Stimulated activated CD8-positive, alpha-beta memory T cell treated with anti-CD3 and anti-CD28 coated beads, Interleukin-4, amount 100 ng/mL, for 4 hours (primary cell): ENCODE measurements around the gene KAT6B.
"Not testable (repeated sequence)": the region's sequence is repeated elsewhere in the genome, so short reads cannot be mapped to it uniquely, and the experiment has no call there.

Experiments used
- DNase-seq, 2 donors: peaks; one replicate each; pipeline ENCODE4 v3.0.0-alpha.2; 2020; ENCODE audit warnings: low read depth in 2 of 2, low spot score in 1 of 2

KAT6B gene

GRCh38 chr10:74826142-74827044, at the start of gene KAT6B:
TSS of gene KAT6B (plus strand) at chr10:74826600. CDS start at chr10:74842858, 16,258 bp downstream.
- DNase-seq: peak; percentile 99 to 100

DNA sequence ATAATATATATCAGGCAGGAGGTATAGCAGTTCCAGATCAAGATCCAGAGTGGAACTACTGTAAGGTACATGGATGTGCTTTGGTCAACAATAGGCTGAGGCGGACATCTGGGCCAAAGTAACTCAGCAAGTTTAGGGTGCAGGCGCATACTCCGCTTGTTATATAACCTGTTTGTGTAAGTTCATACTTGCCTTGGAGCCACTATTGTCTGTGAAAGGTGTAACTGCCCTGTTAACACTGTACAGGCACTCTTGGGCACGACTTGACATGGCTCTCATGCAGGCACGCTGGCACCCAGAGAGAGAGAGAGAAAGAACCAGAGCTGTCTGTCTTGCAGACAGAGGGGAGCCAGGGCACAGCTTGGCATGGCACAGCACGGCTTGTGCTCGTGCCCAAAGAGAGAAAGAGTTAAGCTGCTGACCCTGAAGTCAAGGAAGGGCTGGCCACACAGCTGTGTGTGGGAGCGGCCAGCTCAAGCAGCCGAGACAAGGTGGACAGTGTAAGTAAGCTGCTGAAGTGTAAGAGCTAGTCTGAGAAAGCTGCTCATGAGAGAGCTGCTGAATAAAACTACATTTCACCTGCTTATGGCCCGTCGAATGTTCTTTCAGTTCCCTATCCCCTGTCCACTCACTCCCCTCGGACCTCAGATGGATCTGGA, 47.8 kb upstream of the KAT6B start:
- DNase-seq: no peak

GRCh38 chr10:74781870-74782269, 44.5 kb upstream of the KAT6B start:
- not testable (repeated sequence) for DNase-seq

GRCh38 chr10:74784462-74784861, 41.9 kb upstream of the KAT6B start:
- DNase-seq: no peak

DNA sequence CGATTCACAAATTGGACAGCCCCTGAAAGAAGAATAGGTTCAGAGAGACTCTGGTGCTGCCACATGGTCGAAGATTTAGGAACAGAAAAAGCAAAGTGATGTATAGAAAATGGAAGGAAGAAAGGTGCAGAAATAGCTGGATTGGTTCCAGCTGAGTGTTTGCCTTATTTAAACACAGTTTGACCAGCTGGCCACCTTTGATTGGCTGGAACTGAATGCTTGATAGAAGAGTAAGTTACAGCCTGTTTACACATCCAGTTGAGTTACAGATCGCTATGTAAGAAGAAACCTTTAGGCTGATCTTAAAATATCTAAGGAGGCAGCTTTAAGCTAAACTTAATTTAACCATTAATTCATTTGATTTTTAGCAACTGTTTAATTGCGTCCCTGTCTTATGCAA, 40.3 kb upstream of the KAT6B start:
- DNase-seq: no peak

GRCh38 chr10:74787457-74787856, 38.9 kb upstream of the KAT6B start:
- DNase-seq: no peak

- DNase-seq: not testable (repeated sequence)
These were observed 34.4 kb upstream of the KAT6B start for GRCh38 chr10:74791979-74792378.

GRCh38 chr10:74792726-74793125, 33.7 kb upstream of the KAT6B start:
- no peak for DNase-seq

- DNase-seq: not testable (repeated sequence)
These were observed 33.2 kb upstream of the KAT6B start for GRCh38 chr10:74793240-74793639.

GRCh38 chr10:74794531-74794930, 31.9 kb upstream of the KAT6B start:
- no peak for DNase-seq

DNA sequence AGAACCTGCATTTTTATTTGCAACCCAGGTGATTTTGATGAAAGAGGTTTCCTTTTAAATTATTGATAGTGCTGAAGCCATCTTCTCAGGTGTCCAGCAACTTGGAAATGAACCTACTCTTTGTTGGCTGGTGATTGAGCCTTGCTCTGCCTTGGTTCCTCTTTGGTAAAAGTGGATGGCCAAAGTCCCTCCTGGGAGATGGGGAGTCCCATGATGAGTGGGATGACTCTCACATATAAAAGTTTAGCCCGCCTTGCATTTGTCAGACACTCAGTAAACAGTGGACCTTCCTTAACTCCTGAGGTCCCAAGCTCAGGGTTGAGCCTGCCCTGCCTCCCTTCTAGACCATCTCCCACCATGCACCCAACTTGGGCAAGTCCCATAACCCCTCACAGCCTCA, 28.9 kb upstream of the KAT6B start:
- DNase-seq: no peak

- no peak for DNase-seq
These were observed 26.6 kb upstream of the KAT6B start for GRCh38 chr10:74799721-74800221.

DNA sequence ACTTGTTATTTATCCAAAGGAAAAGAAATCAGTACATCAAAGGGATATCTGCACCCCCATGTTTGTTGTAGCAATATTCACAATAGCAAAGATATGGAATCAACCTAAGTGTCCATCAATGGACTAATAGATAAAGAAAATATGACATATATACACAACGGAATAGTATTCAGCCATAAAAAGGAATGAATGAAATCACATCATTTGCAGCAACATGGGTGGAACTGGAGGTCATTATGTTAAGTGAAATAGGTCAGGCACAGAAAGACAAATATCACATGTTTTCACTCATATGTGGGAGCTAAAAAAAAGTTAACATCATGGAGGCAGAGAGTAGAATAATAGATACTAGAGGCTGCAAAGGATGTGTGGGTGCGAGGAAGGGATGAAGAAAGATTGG, 25.0 kb upstream of the KAT6B start:
- DNase-seq: no peak

GRCh38 chr10:74808501-74808900, 17.9 kb upstream of the KAT6B start:
- no peak for DNase-seq

GRCh38 chr10:74810087-74810486, 16.3 kb upstream of the KAT6B start:
- DNase-seq: no peak

DNA sequence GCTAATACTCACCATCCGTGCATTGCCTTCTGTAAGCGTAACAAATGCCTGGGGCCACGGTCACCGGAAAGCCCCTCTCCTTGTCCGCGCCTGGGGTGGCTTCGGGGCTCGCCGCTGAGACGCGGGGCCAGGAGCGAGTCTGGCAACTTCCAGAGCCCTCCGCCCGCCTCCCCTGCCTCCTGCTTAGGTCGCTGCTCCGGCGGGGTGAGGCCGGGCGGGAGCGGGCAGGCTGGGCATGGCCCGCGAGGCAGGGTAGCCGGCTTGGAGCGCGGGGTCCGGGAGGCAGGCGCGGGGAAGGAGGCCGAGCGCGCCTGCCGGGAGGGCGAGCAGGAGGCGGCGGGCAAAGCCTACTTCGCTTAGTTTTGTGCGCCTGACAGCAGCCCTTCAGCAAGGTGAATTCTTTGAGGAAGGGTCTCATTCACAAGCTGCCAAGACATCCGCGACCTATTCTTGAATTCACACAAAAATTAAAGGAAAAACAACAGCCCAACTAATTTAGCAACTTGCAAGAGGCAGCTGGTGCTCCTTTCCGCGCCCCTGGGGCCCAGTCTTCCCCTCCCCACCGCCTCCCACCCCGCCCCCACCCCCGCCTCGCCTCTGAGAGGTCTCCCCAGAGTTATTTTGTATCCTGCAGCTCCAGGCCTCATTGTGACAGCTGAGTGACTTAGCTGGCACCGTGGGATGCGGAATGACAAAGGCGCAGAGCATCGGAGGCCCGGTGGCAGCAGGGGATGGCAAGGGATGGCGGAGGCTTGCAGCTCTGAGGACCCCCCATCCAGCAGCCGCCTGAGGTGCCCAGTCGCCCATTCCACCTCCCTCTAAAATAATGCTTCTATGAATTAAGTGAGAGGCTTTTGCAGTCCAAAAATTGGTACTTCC, 12.8 kb upstream of the KAT6B start:
- no peak for DNase-seq

DNA sequence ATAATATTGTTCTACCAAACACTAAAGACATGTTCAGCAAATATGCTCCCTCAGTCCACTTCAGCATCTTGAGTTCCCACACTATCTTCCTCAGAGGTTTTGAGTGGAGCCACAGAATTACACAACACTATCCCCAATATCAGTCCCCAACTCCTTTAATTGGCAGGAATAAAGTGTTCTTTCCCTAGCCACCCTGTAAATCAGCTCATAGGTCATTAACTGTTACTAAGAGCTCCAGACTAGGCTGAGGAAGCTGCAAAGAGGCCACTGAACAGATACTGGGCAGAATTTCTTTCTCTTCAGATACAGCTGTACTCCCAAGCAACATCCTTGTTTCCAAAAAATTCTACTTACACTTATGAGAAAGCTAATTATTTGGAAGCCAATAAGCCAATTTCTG, 11.6 kb upstream of the KAT6B start:
- DNase-seq: no peak

DNA sequence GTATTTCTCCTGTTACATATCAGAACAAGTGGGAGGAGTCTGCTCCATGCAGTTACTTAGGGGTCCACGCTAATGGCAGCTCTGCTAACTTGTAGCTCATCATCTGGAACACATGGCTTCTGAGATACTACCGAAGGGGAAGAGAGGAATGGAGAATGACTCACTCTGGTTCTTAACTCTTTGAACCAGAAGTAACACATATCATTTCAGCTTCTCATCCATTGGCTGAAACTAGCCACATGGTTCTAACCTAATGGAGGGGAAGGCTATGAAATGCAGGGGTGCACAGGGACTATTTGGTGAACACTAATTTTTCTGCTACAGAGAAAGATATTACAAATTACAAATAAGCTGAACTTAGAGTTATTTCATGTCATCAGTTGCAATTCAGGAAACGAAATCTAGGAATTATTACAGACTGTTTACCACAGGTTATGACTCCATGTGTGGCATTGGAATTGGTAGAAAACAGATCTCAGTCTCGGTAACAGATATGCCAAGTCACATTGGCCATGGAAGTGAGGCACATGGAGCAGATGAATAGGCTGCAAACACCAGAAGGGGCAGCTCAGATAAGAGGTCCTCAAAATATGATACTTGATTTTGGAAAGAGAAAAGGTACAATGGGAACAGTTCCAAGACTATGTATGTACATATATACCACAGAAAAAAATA, 9.4 kb upstream of the KAT6B start:
- DNase-seq: no peak

DNA sequence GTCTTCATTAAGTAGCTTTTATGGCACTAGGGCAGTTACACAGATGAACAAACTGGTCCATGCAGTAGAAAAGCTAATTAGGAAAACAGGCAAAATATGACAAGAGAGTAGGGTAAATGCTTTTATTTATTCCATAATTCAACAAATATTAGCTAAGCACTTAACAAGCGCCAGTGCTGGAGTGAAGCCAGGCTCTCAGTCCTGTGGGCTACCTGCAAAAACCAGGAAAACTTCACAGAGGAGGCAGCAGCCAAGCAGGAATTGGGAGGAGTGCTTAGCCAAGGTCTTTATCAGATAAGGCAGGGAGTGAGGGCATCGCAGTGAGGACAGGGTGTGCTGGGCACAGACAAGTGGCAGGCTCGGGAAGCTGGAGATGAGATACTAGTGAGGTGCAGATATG, 4.9 kb upstream of the KAT6B start:
- DNase-seq: no peak

- DNase-seq: no peak
These were observed 4.3 kb upstream of the KAT6B start for GRCh38 chr10:74822101-74822500.
